ENCODE results near the gene XIRP2.

DNA sequence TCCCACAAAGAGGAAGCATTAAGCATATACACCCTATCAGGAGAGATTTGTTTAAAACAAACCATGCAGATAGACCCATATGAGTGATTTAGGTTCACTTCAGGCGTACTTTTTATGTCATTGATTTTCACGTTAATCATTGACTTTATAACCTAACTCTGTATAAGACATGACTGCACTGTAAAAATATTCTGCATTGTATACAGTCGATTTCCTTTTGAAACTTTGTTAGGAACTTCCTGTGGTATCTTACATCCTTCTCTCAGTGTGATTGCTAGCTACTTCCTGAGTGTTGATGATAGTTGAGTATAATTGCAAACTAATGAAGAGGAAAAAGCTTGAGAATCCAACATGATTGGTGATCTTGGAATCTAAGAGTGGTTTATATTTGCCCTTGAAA is 69.4 kb downstream of the XIRP2 start:
- TF ChIP-seq CTBP2 (IDR thresholded peaks at IDR 0.05; ENCODE audit: borderline replicate concordance, insufficient read depth, insufficient read length, low read length) (no peak), BRCA1 (IDR thresholded peaks at IDR 0.05; ENCODE audit: low read depth, low read length) (no peak), FOSL1 (IDR thresholded peaks at IDR 0.05; ENCODE audit: insufficient read depth, low read depth, low read length) (no peak), POLR2A (IDR thresholded peaks at IDR 0.05; ENCODE audit: control extremely low read depth in 1 of 2, low read depth in 2 of 2, low read length in 2 of 2) (no peak), EZH2 (IDR thresholded peaks at IDR 0.05; ENCODE audit: low read depth, low read length, severe bottlenecking) (no peak), POLR2AphosphoS5 (IDR thresholded peaks at IDR 0.05; ENCODE audit: low read depth, low read length) (no peak), ZNF274 (IDR thresholded peaks at IDR 0.05; ENCODE audit: borderline replicate concordance, extremely low read depth, low read length) (no peak)
- TF ChIP-seq, protein P1, sequence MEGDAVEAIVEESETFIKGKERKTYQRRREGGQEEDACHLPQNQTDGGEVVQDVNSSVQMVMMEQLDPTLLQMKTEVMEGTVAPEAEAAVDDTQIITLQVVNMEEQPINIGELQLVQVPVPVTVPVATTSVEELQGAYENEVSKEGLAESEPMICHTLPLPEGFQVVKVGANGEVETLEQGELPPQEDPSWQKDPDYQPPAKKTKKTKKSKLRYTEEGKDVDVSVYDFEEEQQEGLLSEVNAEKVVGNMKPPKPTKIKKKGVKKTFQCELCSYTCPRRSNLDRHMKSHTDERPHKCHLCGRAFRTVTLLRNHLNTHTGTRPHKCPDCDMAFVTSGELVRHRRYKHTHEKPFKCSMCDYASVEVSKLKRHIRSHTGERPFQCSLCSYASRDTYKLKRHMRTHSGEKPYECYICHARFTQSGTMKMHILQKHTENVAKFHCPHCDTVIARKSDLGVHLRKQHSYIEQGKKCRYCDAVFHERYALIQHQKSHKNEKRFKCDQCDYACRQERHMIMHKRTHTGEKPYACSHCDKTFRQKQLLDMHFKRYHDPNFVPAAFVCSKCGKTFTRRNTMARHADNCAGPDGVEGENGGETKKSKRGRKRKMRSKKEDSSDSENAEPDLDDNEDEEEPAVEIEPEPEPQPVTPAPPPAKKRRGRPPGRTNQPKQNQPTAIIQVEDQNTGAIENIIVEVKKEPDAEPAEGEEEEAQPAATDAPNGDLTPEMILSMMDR (IDR thresholded peaks at IDR 0.05; ENCODE audit: control extremely low read depth in 1 of 3, insufficient read depth in 1 of 3, low read depth in 1 of 3, low read length in 3 of 3), result no peak

Measured in H1 (cell line).